Ovary (tissue), 9 donors: Measurements from ENCODE around the gene HECA. TPM values are rescaled to one million over a fixed set of nuclear protein-coding genes. Genes with fewer than 3 reads are reported as not detected.
"Not testable (repeated sequence)": the region's sequence is repeated elsewhere in the genome, so short reads cannot be mapped to it uniquely, and the experiment has no call there.

Experiments used
- DNase-seq, 5 donors: peaks; one replicate each; pipeline ENCODE4 v3.0.0-alpha.2; 2019 to 2020
- H3K27ac ChIP-seq, 2 donors: fragments of 200-600 bp; one replicate each; pipeline versions ENCODE4 v1.5.1 to v1.8.0; 2019 to 2022
- H3K27me3 ChIP-seq: fragments of 200-600 bp; one replicate; pipeline ENCODE4 v1.8.0; 2022
- H3K36me3 ChIP-seq: fragments of 200-600 bp; sonication (generic); one replicate; pipeline ENCODE4 v1.5.1; 2019
- H3K4me1 ChIP-seq: one replicate; pipeline ENCODE4 v1.8.1; 2013; ENCODE audit warnings: mild to moderate bottlenecking, moderate library complexity; ENCODE audit not compliant: insufficient read depth
- H3K4me3 ChIP-seq: fragments of 200-600 bp; sonication (generic); one replicate; pipeline ENCODE4 v1.5.1; 2017
- H3K9me3 ChIP-seq, 2 donors: fragments of 200-600 bp in 1 of 2; sonication (generic) in 1 of 2; one replicate each; pipeline versions ENCODE4 v1.5.1 to v1.8.1; 2013 to 2019; ENCODE audit warnings: mild to moderate bottlenecking in 1 of 2, moderate library complexity in 1 of 2
- CTCF ChIP-seq, 3 donors: fragments of 450-650 bp in 2 of 3; fragments of 200-600 bp in 1 of 3; IDR thresholded peaks; one replicate each; pipeline versions ENCODE4 v1.5.1 to v1.8.0; 2016 to 2022; ENCODE audit warnings: antibody characterized with exemption in 3 of 3, mild to moderate bottlenecking in 1 of 3
- EP300 ChIP-seq: sonication (generic); formaldehyde crosslinking; IDR thresholded peaks from one replicate; pipeline ENCODE4 v1.6.1; 2017; ENCODE audit warnings: antibody characterized with exemption
- POLR2A ChIP-seq: fragments of 450-650 bp; IDR thresholded peaks from one replicate; pipeline ENCODE4 v1.6.1; 2017; ENCODE audit warnings: antibody characterized with exemption, mild to moderate bottlenecking, moderate library complexity
- WGBS, 3 donors: extraction: QIAGEN DNeasy Blood & Tissue Kit in 1 of 3; methylation state at CpG; one replicate each; pipeline versions ENCODE4 v1.1.5 to v1.1.7; 2013 to 2017; 5-methylcytosine and 5-hydroxymethylcytosine counted together
- intact Hi-C, 4 donors: fragments of 100-400 bp; cut with DNase I; formaldehyde crosslinking; loops; one replicate each; pipeline versions ENCODE4 v1.11.0 to v1.15.1; 2022 to 2023
- polyA plus RNA-seq, 2 donors: library from polyadenylated mRNA; stranded (reverse); fragments of 200-250 nt in 1 of 2; fragments of 350-450 nt in 1 of 2; fragmentation: Illumina TruSeq in 1 of 2; extraction: RNeasy Lipid Tissue Mini Kit (QIAGEN cat#74804) in 1 of 2; gene quantifications; one replicate each; pipeline ENCODE4 v1.2.3, GENCODE V29; 2013 to 2014
- total RNA-seq, 7 donors: library from RNA; depleted of rRNA in 2 of 7; stranded (reverse); fragments of >200 nt in 2 of 7; fragmentation: NEBNext Ultra II Directional in 3 of 7; extraction: Animal tissue kit (Norgen Biotek cat#: 25700) in 3 of 7; gene quantifications; one replicate each; pipeline versions ENCODE4 v1.1.0 to v1.2.4, GENCODE V29; 2016 to 2023
- donor health status: DM: no; HTN: no; CAD: no; lungs with moderate emphysema.
- donor health status: DM: no; HTN: no; CAD: no.
- donor health status: Bipolar disorder and iron deficiency.
- donor health status: DM: yes; HTN: yes; CAD: no.
- donor health status: DM: no; HTN: no; CAD: no.
- donor health status: DM: yes; HTN: yes; CAD: no.

HECA gene
- total and polyA plus RNA-seq, 9 donors, result 12.0 to 41.7 (median 21.9) TPM

- Histone ChIP-seq H3K4me1 (no peaks in the 10 kb centered on the region), H3K4me3 (no peak overlapping the region), H3K36me3 (no peaks in the 10 kb centered on the region), H3K27me3 (no peaks in the 10 kb centered on the region), H3K9me3 (no peaks in the 10 kb centered on the region), H3K27ac (no peak overlapping the region)
- intact Hi-C loops, result no loop called here
- WGBS, 3 donors, result 97 to 100% (median 99%) methylated on average over 2 of the region's 2 CpGs
- no peak for DNase-seq
- TF ChIP-seq EP300 (no peak), POLR2A (no peak), CTCF (IDR thresholded peaks at IDR 0.05) (no peak)
Measured at GRCh38 chr6:139204978-139205377, 70.1 kb downstream of the HECA start.

GRCh38 chr6:139205843-139206242, 71.0 kb downstream of the HECA start:
- no peaks in the 10 kb centered on the region for H3K4me1 ChIP-seq
- TF ChIP-seq POLR2A (no peak), CTCF (IDR thresholded peaks at IDR 0.05) (no peak), EP300 (no peak)
- 87 to 90% (median 89%) methylated on average over 3 of the region's 3 CpGs for WGBS, 3 donors
- peaks cover 0 to 4% of the 10 kb centered on the region in 2 donors for H3K9me3 ChIP-seq
- no peaks in the 10 kb centered on the region for H3K36me3 ChIP-seq
- no peaks in the 10 kb centered on the region for H3K27me3 ChIP-seq
- DNase-seq, result no peak
- no peak overlapping the region for H3K4me3 ChIP-seq
- H3K27ac ChIP-seq, result no peak overlapping the region
- intact Hi-C loops, result no loop called here

- intact Hi-C loops, H3K9me3 ChIP-seq: not testable (repeated sequence)
- 96 to 97% (median 96%) methylated on average over 10 of the region's 10 CpGs for WGBS, 3 donors
Measured at GRCh38 chr6:139210766-139211165, 75.9 kb downstream of the HECA start.

GRCh38 chr6:139212460-139212859, 77.6 kb downstream of the HECA start:
- DNase-seq, H3K4me3 ChIP-seq, H3K36me3 ChIP-seq, intact Hi-C loops, H3K27me3 ChIP-seq, H3K27ac ChIP-seq, H3K9me3 ChIP-seq, H3K4me1 ChIP-seq: not testable (repeated sequence)
- WGBS, 3 donors, result 80 to 100% (median 100%) methylated on average over 1 to 2 of the region's 2 CpGs

More at GRCh38 chr6:139210766-139211165, 75.9 kb downstream of the HECA start:
- not testable (repeated sequence) for H3K36me3 ChIP-seq, H3K4me3 ChIP-seq, H3K27me3 ChIP-seq, H3K27ac ChIP-seq, DNase-seq, H3K4me1 ChIP-seq

- intact Hi-C loops, result no loop called here
- WGBS, 3 donors, result 2 to 5% (median 2%) methylated on average over 7 of the region's 7 CpGs
Measured at GRCh38 chr6:139219271-139219729, 84.4 kb downstream of the HECA start.

More at GRCh38 chr6:139219271-139219729, 84.4 kb downstream of the HECA start:
- Histone ChIP-seq H3K4me3 (no peak overlapping the region), H3K27me3 (no peaks in the 10 kb centered on the region), H3K4me1 (no peaks in the 10 kb centered on the region), H3K36me3 (no peaks in the 10 kb centered on the region), H3K9me3 (no peaks in the 10 kb centered on the region), H3K27ac (peak overlapping the region in 1 of 2 donors; percentile 68)
- TF ChIP-seq CTCF (IDR thresholded peaks at IDR 0.05) (peak; percentile 55 to 80 (median 77)), POLR2A (no peak)
- DNase-seq, result peak; percentile 79 to 84 (median 83)
